Panc1 (cell line): ENCODE data around the gene FCHSD1.

Source experiments
- POLR2AphosphoS5 ChIP-seq: IDR thresholded peaks from 2 replicates; pipeline ENCODE4 v1.6.1; 2012; ENCODE audit warnings: mild to moderate bottlenecking, low read depth, low read length, moderate library complexity
- SIN3A ChIP-seq: IDR thresholded peaks from 2 replicates; pipeline ENCODE4 v1.6.1; 2012; ENCODE audit warnings: low read depth, mild to moderate bottlenecking, low read length, moderate library complexity, borderline replicate concordance; ENCODE audit not compliant: insufficient read depth
- TCF7L2 ChIP-seq: IDR thresholded peaks from 2 replicates; pipeline ENCODE4 v1.6.1; 2011; ENCODE audit warnings: mild to moderate bottlenecking, low read depth, low read length, inconsistent platforms
- TF ChIP-seq, protein P1 (sequence below), 2 experiments: IDR thresholded peaks; 2 replicates each; pipeline ENCODE4 v1.6.1; 2011 to 2012; ENCODE audit warnings: low read depth in 2 of 2, control low read depth in 1 of 2, low read length in 1 of 2, mild to moderate bottlenecking in 1 of 2, moderate library complexity in 1 of 2; ENCODE audit not compliant: insufficient read depth in 1 of 2
- TF ChIP-seq, protein P2 (sequence below): fragments of 450-650 bp; IDR thresholded peaks from 2 replicates; pipeline ENCODE4 v1.5.1; 2017; ENCODE audit warnings: mild to moderate bottlenecking

DNA sequence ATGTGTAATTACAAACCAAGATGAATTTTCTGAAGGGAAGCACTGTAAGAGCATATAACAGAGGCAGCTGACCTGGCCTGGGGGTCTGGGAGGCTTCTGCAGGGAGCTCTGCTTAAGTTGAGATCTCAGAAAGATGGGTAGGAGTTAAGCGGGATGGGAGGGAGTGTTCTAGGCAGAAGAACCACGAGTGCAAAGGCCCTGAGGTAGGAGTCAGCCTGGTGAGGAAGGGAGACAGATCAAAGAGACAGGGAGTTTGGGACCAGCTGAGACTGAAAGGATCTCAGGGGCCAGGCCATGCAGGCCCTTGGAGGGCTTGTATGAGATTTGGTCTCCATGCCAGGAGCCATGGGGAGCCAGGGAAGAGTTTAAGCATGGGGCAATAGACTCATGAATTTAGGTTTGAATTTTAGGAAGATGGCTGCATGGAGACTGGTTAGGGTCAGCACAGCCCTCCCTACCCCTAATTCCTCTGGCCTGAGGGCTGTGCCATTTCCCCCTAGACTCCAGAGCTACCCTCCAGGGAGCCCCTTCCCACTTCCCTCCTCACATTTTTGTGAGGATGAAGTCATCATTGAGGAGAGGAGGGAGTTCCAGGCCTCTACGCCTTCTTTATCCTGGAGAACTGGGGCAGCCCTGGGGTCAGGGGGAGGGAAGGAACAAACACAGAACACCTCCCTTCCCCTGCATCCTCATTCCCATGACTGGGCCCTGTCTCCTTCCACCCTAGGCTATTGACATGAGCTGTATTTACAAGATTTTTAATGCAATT is 35.6 kb upstream of the FCHSD1 start:
- TF ChIP-seq, protein P1, sequence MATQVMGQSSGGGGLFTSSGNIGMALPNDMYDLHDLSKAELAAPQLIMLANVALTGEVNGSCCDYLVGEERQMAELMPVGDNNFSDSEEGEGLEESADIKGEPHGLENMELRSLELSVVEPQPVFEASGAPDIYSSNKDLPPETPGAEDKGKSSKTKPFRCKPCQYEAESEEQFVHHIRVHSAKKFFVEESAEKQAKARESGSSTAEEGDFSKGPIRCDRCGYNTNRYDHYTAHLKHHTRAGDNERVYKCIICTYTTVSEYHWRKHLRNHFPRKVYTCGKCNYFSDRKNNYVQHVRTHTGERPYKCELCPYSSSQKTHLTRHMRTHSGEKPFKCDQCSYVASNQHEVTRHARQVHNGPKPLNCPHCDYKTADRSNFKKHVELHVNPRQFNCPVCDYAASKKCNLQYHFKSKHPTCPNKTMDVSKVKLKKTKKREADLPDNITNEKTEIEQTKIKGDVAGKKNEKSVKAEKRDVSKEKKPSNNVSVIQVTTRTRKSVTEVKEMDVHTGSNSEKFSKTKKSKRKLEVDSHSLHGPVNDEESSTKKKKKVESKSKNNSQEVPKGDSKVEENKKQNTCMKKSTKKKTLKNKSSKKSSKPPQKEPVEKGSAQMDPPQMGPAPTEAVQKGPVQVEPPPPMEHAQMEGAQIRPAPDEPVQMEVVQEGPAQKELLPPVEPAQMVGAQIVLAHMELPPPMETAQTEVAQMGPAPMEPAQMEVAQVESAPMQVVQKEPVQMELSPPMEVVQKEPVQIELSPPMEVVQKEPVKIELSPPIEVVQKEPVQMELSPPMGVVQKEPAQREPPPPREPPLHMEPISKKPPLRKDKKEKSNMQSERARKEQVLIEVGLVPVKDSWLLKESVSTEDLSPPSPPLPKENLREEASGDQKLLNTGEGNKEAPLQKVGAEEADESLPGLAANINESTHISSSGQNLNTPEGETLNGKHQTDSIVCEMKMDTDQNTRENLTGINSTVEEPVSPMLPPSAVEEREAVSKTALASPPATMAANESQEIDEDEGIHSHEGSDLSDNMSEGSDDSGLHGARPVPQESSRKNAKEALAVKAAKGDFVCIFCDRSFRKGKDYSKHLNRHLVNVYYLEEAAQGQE (IDR thresholded peaks at IDR 0.05; ENCODE audit: insufficient read depth in 1 of 2, low read depth in 2 of 2, low read length in 1 of 2): no peak
- TF ChIP-seq, protein P2, sequence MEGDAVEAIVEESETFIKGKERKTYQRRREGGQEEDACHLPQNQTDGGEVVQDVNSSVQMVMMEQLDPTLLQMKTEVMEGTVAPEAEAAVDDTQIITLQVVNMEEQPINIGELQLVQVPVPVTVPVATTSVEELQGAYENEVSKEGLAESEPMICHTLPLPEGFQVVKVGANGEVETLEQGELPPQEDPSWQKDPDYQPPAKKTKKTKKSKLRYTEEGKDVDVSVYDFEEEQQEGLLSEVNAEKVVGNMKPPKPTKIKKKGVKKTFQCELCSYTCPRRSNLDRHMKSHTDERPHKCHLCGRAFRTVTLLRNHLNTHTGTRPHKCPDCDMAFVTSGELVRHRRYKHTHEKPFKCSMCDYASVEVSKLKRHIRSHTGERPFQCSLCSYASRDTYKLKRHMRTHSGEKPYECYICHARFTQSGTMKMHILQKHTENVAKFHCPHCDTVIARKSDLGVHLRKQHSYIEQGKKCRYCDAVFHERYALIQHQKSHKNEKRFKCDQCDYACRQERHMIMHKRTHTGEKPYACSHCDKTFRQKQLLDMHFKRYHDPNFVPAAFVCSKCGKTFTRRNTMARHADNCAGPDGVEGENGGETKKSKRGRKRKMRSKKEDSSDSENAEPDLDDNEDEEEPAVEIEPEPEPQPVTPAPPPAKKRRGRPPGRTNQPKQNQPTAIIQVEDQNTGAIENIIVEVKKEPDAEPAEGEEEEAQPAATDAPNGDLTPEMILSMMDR: no peak
- TF ChIP-seq SIN3A: no peak
- no peak for TF ChIP-seq POLR2AphosphoS5
- no peak for TF ChIP-seq TCF7L2
